B cell (primary cell): ENCODE measurements around the gene NPRL2.

ENCODE experiments used
- EZH2 ChIP-seq: IDR thresholded peaks from 2 replicates; pipeline ENCODE4 v1.6.1; 2012; ENCODE audit warnings: borderline replicate concordance, low read depth, mild to moderate bottlenecking, moderate library complexity, low read length; ENCODE audit not compliant: insufficient read depth, poor library complexity, severe bottlenecking
- TF ChIP-seq, protein P1 (sequence below): fragments of 200-600 bp; IDR thresholded peaks from one replicate; pipeline ENCODE4 v1.8.0; 2022; ENCODE audit warnings: antibody characterized with exemption, mild to moderate bottlenecking

DNA sequence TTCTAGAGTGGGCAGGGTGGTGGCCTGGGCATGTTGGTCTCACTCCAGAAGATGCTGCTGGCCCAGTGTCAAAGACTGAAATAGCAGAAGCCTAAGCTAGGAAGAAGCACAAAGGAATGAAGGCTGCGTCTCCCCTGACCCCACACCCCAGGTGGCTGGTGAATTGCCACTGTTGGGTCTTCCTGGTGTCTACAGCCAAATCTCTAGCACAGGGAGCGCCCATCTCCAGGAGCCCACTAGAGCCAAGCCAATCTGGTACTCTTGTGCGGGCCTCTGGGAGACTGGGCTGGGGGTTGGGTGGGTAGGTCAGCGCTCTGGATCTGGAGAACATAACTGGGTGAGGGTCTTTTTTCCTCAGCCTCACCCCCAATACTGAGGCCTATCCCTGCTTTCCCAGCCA lies 23.4 kb downstream of the NPRL2 start:
- TF ChIP-seq EZH2, result no peak
- TF ChIP-seq, protein P1, sequence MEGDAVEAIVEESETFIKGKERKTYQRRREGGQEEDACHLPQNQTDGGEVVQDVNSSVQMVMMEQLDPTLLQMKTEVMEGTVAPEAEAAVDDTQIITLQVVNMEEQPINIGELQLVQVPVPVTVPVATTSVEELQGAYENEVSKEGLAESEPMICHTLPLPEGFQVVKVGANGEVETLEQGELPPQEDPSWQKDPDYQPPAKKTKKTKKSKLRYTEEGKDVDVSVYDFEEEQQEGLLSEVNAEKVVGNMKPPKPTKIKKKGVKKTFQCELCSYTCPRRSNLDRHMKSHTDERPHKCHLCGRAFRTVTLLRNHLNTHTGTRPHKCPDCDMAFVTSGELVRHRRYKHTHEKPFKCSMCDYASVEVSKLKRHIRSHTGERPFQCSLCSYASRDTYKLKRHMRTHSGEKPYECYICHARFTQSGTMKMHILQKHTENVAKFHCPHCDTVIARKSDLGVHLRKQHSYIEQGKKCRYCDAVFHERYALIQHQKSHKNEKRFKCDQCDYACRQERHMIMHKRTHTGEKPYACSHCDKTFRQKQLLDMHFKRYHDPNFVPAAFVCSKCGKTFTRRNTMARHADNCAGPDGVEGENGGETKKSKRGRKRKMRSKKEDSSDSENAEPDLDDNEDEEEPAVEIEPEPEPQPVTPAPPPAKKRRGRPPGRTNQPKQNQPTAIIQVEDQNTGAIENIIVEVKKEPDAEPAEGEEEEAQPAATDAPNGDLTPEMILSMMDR, result no peak
